ENCODE results near the gene CAPN5. TPM values are rescaled to one million over a fixed set of nuclear protein-coding genes. Genes with fewer than 3 reads are reported as not detected.

Gene CAPN5
- total and polyA plus RNA-seq, 2 experiments from 2014 or later, result 10.2 to 32.2 TPM

DNA sequence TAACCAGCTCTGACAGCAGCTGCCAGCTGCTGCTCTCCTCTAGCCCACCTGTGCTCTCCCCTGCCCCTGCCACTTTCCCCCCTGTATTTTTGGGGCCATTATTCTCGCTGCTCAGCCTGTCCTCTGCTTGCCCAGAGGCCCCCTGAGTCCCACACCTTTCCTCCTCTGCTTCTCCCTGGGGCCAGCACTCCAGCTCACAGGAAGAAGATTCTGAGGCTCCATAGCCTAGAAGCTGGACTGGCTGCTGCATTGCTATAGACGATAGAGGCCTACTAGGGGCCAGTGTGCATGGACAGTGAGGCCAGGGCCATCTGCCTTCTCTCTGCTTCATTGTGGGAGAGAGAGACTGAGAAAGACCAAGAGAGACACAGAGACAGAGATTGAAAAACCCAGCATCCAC lies 36.5 kb downstream of the CAPN5 start:
- H3K4me3 Mint-ChIP-seq, result no peak overlapping the region
- DNase-seq (ENCODE audit: low spot score) (no peak), ATAC-seq (no peak)
- H3K4me1 ChIP-seq (ENCODE audit: insufficient read depth), result no peaks in the 10 kb centered on the region
- peaks cover 15% of the 10 kb centered on the region for H3K27me3 Mint-ChIP-seq (ENCODE audit: insufficient read depth, low read depth, poor library complexity)
- no peaks in the 10 kb centered on the region for H3K27me3 ChIP-seq (ENCODE audit: insufficient read depth)
- no peak overlapping the region for H3K4me2 ChIP-seq
- peaks cover 17% of the 10 kb centered on the region for H3K9me3 Mint-ChIP-seq
- H3K9me2 ChIP-seq (ENCODE audit: insufficient read depth), result 0 out of 2 replicates have a peak, but pooled peaks cover 5% of the 10 kb centered on the region
- no peak overlapping the region for H3K4me3 ChIP-seq
- H3K36me3 Mint-ChIP-seq (ENCODE audit: low read depth), result peaks cover 13% of the 10 kb centered on the region
- H3K27ac ChIP-seq (ENCODE audit: low read depth), result no peak overlapping the region
- no peak overlapping the region for H2AFZ ChIP-seq
- H3K79me2 ChIP-seq (replicated peaks; ENCODE audit: insufficient read depth), result no peaks in the 10 kb centered on the region
- H3K36me3 ChIP-seq (ENCODE audit: insufficient read depth), result no peaks in the 10 kb centered on the region
- no peaks in the 10 kb centered on the region for H4K20me1 ChIP-seq (replicated peaks; ENCODE audit: insufficient read depth)
- H3K27ac Mint-ChIP-seq, result no peak overlapping the region
- TF ChIP-seq, protein P1, sequence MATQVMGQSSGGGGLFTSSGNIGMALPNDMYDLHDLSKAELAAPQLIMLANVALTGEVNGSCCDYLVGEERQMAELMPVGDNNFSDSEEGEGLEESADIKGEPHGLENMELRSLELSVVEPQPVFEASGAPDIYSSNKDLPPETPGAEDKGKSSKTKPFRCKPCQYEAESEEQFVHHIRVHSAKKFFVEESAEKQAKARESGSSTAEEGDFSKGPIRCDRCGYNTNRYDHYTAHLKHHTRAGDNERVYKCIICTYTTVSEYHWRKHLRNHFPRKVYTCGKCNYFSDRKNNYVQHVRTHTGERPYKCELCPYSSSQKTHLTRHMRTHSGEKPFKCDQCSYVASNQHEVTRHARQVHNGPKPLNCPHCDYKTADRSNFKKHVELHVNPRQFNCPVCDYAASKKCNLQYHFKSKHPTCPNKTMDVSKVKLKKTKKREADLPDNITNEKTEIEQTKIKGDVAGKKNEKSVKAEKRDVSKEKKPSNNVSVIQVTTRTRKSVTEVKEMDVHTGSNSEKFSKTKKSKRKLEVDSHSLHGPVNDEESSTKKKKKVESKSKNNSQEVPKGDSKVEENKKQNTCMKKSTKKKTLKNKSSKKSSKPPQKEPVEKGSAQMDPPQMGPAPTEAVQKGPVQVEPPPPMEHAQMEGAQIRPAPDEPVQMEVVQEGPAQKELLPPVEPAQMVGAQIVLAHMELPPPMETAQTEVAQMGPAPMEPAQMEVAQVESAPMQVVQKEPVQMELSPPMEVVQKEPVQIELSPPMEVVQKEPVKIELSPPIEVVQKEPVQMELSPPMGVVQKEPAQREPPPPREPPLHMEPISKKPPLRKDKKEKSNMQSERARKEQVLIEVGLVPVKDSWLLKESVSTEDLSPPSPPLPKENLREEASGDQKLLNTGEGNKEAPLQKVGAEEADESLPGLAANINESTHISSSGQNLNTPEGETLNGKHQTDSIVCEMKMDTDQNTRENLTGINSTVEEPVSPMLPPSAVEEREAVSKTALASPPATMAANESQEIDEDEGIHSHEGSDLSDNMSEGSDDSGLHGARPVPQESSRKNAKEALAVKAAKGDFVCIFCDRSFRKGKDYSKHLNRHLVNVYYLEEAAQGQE (IDR thresholded peaks at IDR 0.05; ENCODE audit: unreplicated experiment), result no peak
- TF ChIP-seq ETS1 (IDR thresholded peaks at IDR 0.05), result no peak
- TF ChIP-seq ZNF114 (CRISPR knock-in tag; IDR thresholded peaks at IDR 0.05), result no peak
- no peak for TF ChIP-seq POLR2AphosphoS5 (IDR thresholded peaks at IDR 0.05; ENCODE audit: low read depth)
- TF ChIP-seq STAT1 (IDR thresholded peaks at IDR 0.05; ENCODE audit: unreplicated experiment), result no peak
- no peaks in the 10 kb centered on the region for H3F3A ChIP-seq (replicated peaks; ENCODE audit: low read depth)
- no peaks in the 10 kb centered on the region; the same call in 2 of the 3 replicates for H3K4me1 Mint-ChIP-seq

DNA sequence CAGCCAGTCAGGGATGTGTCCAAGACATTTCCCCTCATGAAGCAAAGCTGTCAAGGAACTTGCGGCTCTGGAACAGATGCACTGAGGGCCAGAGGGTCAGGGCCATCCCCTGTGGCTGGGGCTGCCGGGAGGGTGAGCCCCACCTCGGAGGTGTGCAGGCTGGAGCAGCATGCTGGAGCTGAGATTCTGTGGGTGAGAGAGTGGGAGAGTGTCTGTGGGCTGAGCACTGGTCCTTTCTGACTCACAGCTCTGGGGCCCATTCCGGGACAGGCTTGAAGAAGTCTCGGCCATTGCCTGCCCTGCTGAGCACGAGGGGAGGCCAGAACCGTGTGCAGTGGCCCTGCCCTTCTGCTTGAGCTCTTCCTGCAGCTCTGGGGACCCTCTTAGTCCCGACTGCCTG lies 38.0 kb downstream of the CAPN5 start:
- Histone ChIP-seq H3K4me1 (ENCODE audit: insufficient read depth) (no peaks in the 10 kb centered on the region), H3K9me2 (ENCODE audit: insufficient read depth) (0 out of 2 replicates have a peak, but pooled peaks cover 5% of the 10 kb centered on the region), H3K27ac (ENCODE audit: low read depth) (no peak overlapping the region), H3F3A (replicated peaks; ENCODE audit: low read depth) (no peaks in the 10 kb centered on the region), H3K36me3 (ENCODE audit: insufficient read depth) (no peaks in the 10 kb centered on the region), H2AFZ (no peak overlapping the region), H3K27me3 (ENCODE audit: insufficient read depth) (no peaks in the 10 kb centered on the region), H4K20me1 (replicated peaks; ENCODE audit: insufficient read depth) (no peaks in the 10 kb centered on the region), H3K4me3 (no peak overlapping the region), H3K4me2 (no peak overlapping the region), H3K79me2 (replicated peaks; ENCODE audit: insufficient read depth) (no peaks in the 10 kb centered on the region)
- Mint-ChIP-seq H3K27me3 (ENCODE audit: insufficient read depth, low read depth, poor library complexity) (peaks cover 15% of the 10 kb centered on the region), H3K36me3 (ENCODE audit: low read depth) (peaks cover 13% of the 10 kb centered on the region), H3K4me1 (no peaks in the 10 kb centered on the region; the same call in 2 of the 3 replicates), H3K4me3 (no peak overlapping the region), H3K9me3 (peaks cover 15% of the 10 kb centered on the region), H3K27ac (no peak overlapping the region)
- ATAC-seq (no peak), DNase-seq (ENCODE audit: low spot score) (no peak)
- TF ChIP-seq EZH2 (IDR thresholded peaks at IDR 0.05; ENCODE audit: low read depth, unreplicated experiment) (no peak), ZNF462 (CRISPR knock-in tag; IDR thresholded peaks at IDR 0.05) (no peak), POLR2AphosphoS5 (IDR thresholded peaks at IDR 0.05; ENCODE audit: low read depth) (no peak), JUNB (IDR thresholded peaks at IDR 0.05; ENCODE audit: unreplicated experiment) (no peak), NANOG (IDR thresholded peaks at IDR 0.05; ENCODE audit: borderline replicate concordance) (no peak)

Measured in GM23338 (cell line).